IMR-90 (cell line): ENCODE measurements around the gene PLPP1. TPM values are rescaled to one million over a fixed set of nuclear protein-coding genes. Genes with fewer than 3 reads are reported as not detected.

Experiments
- ATAC-seq: fragments of 200-7000 bp; cut with Tn5 transposase; 2 replicates; pipeline ENCODE4 v1.9.1; 2020; ENCODE audit warnings: low read depth, mild to moderate bottlenecking, moderate library complexity
- BruUV-seq: library from RNA; stranded (reverse); fragments of 400-500 nt; replicated peaks from 2 replicates; lab custom pipeline; 2021; lab: Mats Ljungman, UMichigan
- CTCF ChIA-PET: fragments of 300-600 bp; formaldehyde crosslinking; extraction: SDS; loops from one replicate; lab custom pipeline; 2021; ENCODE audit warnings: antibody characterized with exemption; lab: Yijun Ruan, JAX
- POLR2A ChIA-PET: fragments of 300-600 bp; sonication (Branson Sonifier 250); formaldehyde crosslinking; loops from one replicate; lab custom pipeline; 2022; ENCODE audit warnings: antibody characterized with exemption; ENCODE audit not compliant: unreplicated experiment; lab: Charles Lee
- DNase-seq: peaks from one replicate; pipeline ENCODE4 v3.0.0; 2013
- H2AFZ ChIP-seq: replicated peaks from 2 replicates; pipeline ENCODE3; 2013; ENCODE audit warnings: low read length, mild to moderate bottlenecking; ENCODE audit not compliant: poor library complexity
- H2AK5ac ChIP-seq: 2 replicates; pipeline ENCODE4 v1.6.1; 2013; ENCODE audit warnings: low read depth, low read length, inconsistent platforms
- H2AK9ac ChIP-seq: replicated peaks from 2 replicates; pipeline ENCODE3; 2013; ENCODE audit warnings: mild to moderate bottlenecking, low read depth, low read length, moderate library complexity; ENCODE audit not compliant: poor library complexity
- H2BK120ac ChIP-seq: 2 replicates; pipeline ENCODE4 v1.6.1; 2013; ENCODE audit warnings: low read depth, low read length, inconsistent platforms
- H2BK15ac ChIP-seq: 3 replicates; pipeline ENCODE4 v1.6.1; 2013; ENCODE audit warnings: low read depth, low read length, inconsistent platforms
- H2BK20ac ChIP-seq: 2 replicates; pipeline ENCODE4 v1.6.1; 2013; ENCODE audit warnings: low read depth, mild to moderate bottlenecking, inconsistent platforms, low read length, moderate library complexity
- H2BK5ac ChIP-seq: 2 replicates; pipeline ENCODE4 v1.6.1; 2013; ENCODE audit warnings: mild to moderate bottlenecking, low read depth, low read length, inconsistent platforms; ENCODE audit not compliant: poor library complexity, severe bottlenecking
- H3K14ac ChIP-seq: replicated peaks from 2 replicates; pipeline ENCODE4 v1.6.1; 2013; ENCODE audit warnings: low read depth, low read length, inconsistent platforms
- H3K18ac ChIP-seq: 2 replicates; pipeline ENCODE4 v1.6.1; 2013; ENCODE audit warnings: low read depth, low read length, control low read depth
- H3K23ac ChIP-seq: 2 replicates; pipeline ENCODE4 v1.6.1; 2013; ENCODE audit warnings: low read depth, low read length, inconsistent platforms
- H3K27ac ChIP-seq: 2 replicates; pipeline ENCODE4 v1.5.1; 2013; ENCODE audit warnings: mild to moderate bottlenecking, control low read depth, low read length; ENCODE audit not compliant: insufficient read depth
- H3K27me3 ChIP-seq: 2 replicates; pipeline ENCODE4 v1.6.1; 2013; ENCODE audit warnings: low read length; ENCODE audit not compliant: control insufficient read depth, insufficient read depth
- H3K36me3 ChIP-seq: 2 replicates; pipeline ENCODE4 v1.6.1; 2013; ENCODE audit warnings: low read length, mixed read lengths; ENCODE audit not compliant: control insufficient read depth, insufficient read depth
- H3K4ac ChIP-seq: 2 replicates; pipeline ENCODE4 v1.6.1; 2013; ENCODE audit warnings: low read depth, low read length, inconsistent platforms
- H3K4me1 ChIP-seq: 2 replicates; pipeline ENCODE4 v1.6.1; 2013; ENCODE audit warnings: low read length, mixed read lengths; ENCODE audit not compliant: control insufficient read depth, insufficient read depth
- H3K4me2 ChIP-seq: 2 replicates; pipeline ENCODE4 v1.6.1; 2013; ENCODE audit warnings: low read depth, mild to moderate bottlenecking, control low read depth, low read length, moderate library complexity
- H3K4me3 ChIP-seq: 2 replicates; pipeline ENCODE4 v1.5.1; 2013; ENCODE audit warnings: low read depth, mild to moderate bottlenecking, control low read depth, low read length, moderate library complexity; ENCODE audit not compliant: insufficient read depth
- H3K56ac ChIP-seq: 2 replicates; pipeline ENCODE4 v1.6.1; 2013; ENCODE audit warnings: low read length, inconsistent platforms; ENCODE audit not compliant: insufficient read depth; ENCODE audit errors: extremely low read depth
- H3K79me1 ChIP-seq, 2 experiments: 2 replicates each; pipeline ENCODE4 v1.6.1; 2013; ENCODE audit warnings: low read length in 2 of 2, inconsistent platforms in 1 of 2, low read depth in 1 of 2
- H3K9ac ChIP-seq: 2 replicates; pipeline ENCODE4 v1.6.1; 2013; ENCODE audit warnings: low read depth, low read length, control low read depth
- H3K9me1 ChIP-seq: 2 replicates; pipeline ENCODE4 v1.6.1; 2013; ENCODE audit warnings: low read length, inconsistent platforms; ENCODE audit not compliant: insufficient read depth
- H3K9me3 ChIP-seq: 2 replicates; pipeline ENCODE4 v1.6.1; 2013; ENCODE audit warnings: low read length; ENCODE audit not compliant: control insufficient read depth, insufficient read depth
- H4K20me1 ChIP-seq: 2 replicates; pipeline ENCODE4 v1.6.1; 2013; ENCODE audit warnings: low read length, inconsistent platforms; ENCODE audit not compliant: insufficient read depth
- H4K5ac ChIP-seq: 2 replicates; pipeline ENCODE4 v1.6.1; 2013; ENCODE audit warnings: mild to moderate bottlenecking, low read depth, low read length, control low read depth
- H4K8ac ChIP-seq, 2 experiments: 2 replicates each; pipeline ENCODE4 v1.6.1; 2013; ENCODE audit warnings: low read depth in 2 of 2, low read length in 2 of 2, control low read depth in 1 of 2, inconsistent platforms in 1 of 2
- H4K91ac ChIP-seq: 2 replicates; pipeline ENCODE4 v1.6.1; 2013; ENCODE audit warnings: low read depth, low read length, inconsistent platforms; ENCODE audit not compliant: insufficient read depth
- CEBPB ChIP-seq: IDR thresholded peaks from 2 replicates; pipeline ENCODE4 v1.6.1; 2012; ENCODE audit warnings: low read depth, low read length, improper control_type of control experiment
- RAD21 ChIP-seq: IDR thresholded peaks from 2 replicates; pipeline ENCODE4 v1.6.1; 2012; ENCODE audit warnings: low read length, improper control_type of control experiment
- dilution Hi-C: fragments of 300-500 bp; cut with HindIII; formaldehyde crosslinking; loops from one replicate; pipeline ENCODE4 v1.14.3; 2018; ENCODE audit warnings: low sequenced_read_pairs; ENCODE audit not compliant: unreplicated experiment
- in situ Hi-C: fragments of 300-500 bp; cut with MboI; formaldehyde crosslinking; loops from 3 replicates; pipeline ENCODE4 v1.14.3; 2019; ENCODE audit warnings: low sequenced_read_pairs, inconsistent platforms, mixed read lengths
- intact Hi-C: fragments of 100-400 bp; cut with micrococcal nuclease; formaldehyde crosslinking; loops from 2 replicates; pipeline ENCODE4 v1.10.0; 2022
- polyA plus RNA-seq, 3 experiments: library from polyadenylated mRNA; depleted of rRNA; stranded (reverse); fragments of >200 nt; gene quantifications; 2 replicates each; pipeline ENCODE4 v1.2.3, GENCODE V29; 2012; ENCODE audit warnings: low replicate concordance in 1 of 3
- total RNA-seq: library from RNA; depleted of rRNA; stranded (reverse); fragments of >200 nt; gene quantifications from 2 replicates; pipeline ENCODE4 v1.2.3, GENCODE V29; 2012

The PLPP1 gene
- total and polyA plus RNA-seq, 2 of the 4 experiments (the other 2 are of a cell fraction) = 19.2 to 21.3 TPM

DNA sequence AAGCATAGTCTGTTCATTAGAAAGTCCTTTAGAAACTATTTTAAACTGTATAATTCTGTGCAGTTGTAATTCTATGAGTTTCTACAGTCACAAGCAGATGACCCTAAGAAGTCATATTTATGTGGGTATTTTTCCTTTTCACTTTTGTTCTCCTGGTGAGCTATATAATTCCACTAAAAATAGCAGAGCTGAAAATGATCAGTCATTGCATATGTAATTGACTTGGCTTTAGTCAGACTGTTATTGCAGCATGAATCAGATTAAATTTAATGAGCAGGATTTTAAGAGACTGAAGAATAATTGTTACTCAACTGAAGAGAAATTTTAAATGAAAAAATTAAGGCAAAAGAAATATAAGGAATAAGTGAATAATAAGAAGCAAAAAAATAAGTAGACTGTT, 118.5 kb downstream of the PLPP1 start:
- Histone ChIP-seq H3K27ac (no peak overlapping the region), H2BK20ac (no peak overlapping the region), H3K27me3 (no peaks in the 10 kb centered on the region), H3K56ac (no peak overlapping the region), H3K4me2 (no peak overlapping the region), H3K9me3 (no peaks in the 10 kb centered on the region), H2BK5ac (no peak overlapping the region), H2AK5ac (no peak overlapping the region), H3K9me1 (peaks cover 11% of the 10 kb centered on the region), H4K20me1 (peaks cover 5% of the 10 kb centered on the region; the same call in 1 of the 2 replicates), H3K4me1 (peaks cover 9% of the 10 kb centered on the region), H4K5ac (no peak overlapping the region), H2AK9ac (no peak overlapping the region), H3K4ac (no peak overlapping the region), H3K36me3 (peaks cover 3% of the 10 kb centered on the region), H4K91ac (no peak overlapping the region), H2AFZ (no peak overlapping the region), H2BK120ac (no peak overlapping the region), H3K9ac (no peak overlapping the region), H3K18ac (no peak overlapping the region), H3K4me3 (no peak overlapping the region), H3K23ac (no peak overlapping the region), H4K8ac (no peak overlapping the region), H3K14ac (no peak overlapping the region), H2BK15ac (no peak overlapping the region), H3K79me1 (peaks cover 6 to 25% of the 10 kb centered on the region in 2 experiments)
- no peak for ATAC-seq
- TF ChIP-seq CEBPB (0 out of 2 replicates have a peak, but pooled peaks have one; percentile 7), RAD21 (no peak)
- in situ Hi-C loops = no loop called here
- POLR2A ChIA-PET = no interaction called here
- CTCF ChIA-PET = no interaction called here
- intact Hi-C loops = no loop called here
- no TSS peak for BruUV-seq
- DNase-seq = peak; percentile 41
- dilution Hi-C loops = no loop called here
